ENCODE measurements around the gene ODAD2. TPM values are rescaled to one million over a fixed set of nuclear protein-coding genes. Genes with fewer than 3 reads are reported as not detected.

Gene ODAD2
- total RNA-seq, 2 experiments from 2014 or later: not detected

GRCh38 chr10:27816320-27816719 lies 182.6 kb downstream of the ODAD2 start:
- TF ChIP-seq EZH2phosphoT487 (IDR thresholded peaks at IDR 0.05; ENCODE audit: borderline replicate concordance, low read depth, low read length) (no peak), CTCF (conservative IDR thresholded peaks at IDR 0.05; ENCODE audit: low read length) (no peak)
- no TSS peak for BruUV-seq (replicated peaks)
- POLR2A ChIA-PET: no interaction called here

GRCh38 chr10:27815846-27816245 lies 183.0 kb downstream of the ODAD2 start:
- ChIA-PET POLR2A (no interaction called here), CTCF (ENCODE audit: unreplicated experiment) (no interaction called here)
- no peak for TF ChIP-seq CTCF (conservative IDR thresholded peaks at IDR 0.05; ENCODE audit: low read length)
- no peak for TF ChIP-seq EZH2phosphoT487 (IDR thresholded peaks at IDR 0.05; ENCODE audit: borderline replicate concordance, low read depth, low read length)
- no peaks in the 10 kb centered on the region for H3K79me2 ChIP-seq (ENCODE audit: insufficient read depth, low read depth, low read length)
- H3K36me3 ChIP-seq (ENCODE audit: insufficient read depth, low read length): no peaks in the 10 kb centered on the region
- H3K4me1 ChIP-seq (ENCODE audit: insufficient read depth, low read length, poor library complexity, severe bottlenecking): no peaks in the 10 kb centered on the region
- no peaks in the 10 kb centered on the region for H3K9me2 ChIP-seq (ENCODE audit: insufficient read depth, low read length)
- H4K20me1 ChIP-seq (ENCODE audit: insufficient read depth, low read length): no peaks in the 10 kb centered on the region
- H3K9me3 ChIP-seq (ENCODE audit: low read length): no peaks in the 10 kb centered on the region
- no TSS peak for BruUV-seq (replicated peaks)
- no peak overlapping the region for H3K27ac ChIP-seq (ENCODE audit: low read depth, low read length, poor library complexity, severe bottlenecking)
- no peak for DNase-seq (ENCODE audit: low spot score)
- no peak overlapping the region for H2AFZ ChIP-seq (ENCODE audit: low read length)
- no peak overlapping the region for H3K4me3 ChIP-seq (ENCODE audit: low read depth, low read length, poor library complexity, severe bottlenecking)
- intact Hi-C loops (cut with micrococcal nuclease; ENCODE audit: unreplicated experiment): no loop called here
- H3K4me2 ChIP-seq (ENCODE audit: low read length): no peak overlapping the region

More at GRCh38 chr10:27816320-27816719, 182.6 kb downstream of the ODAD2 start:
- no peak overlapping the region for H3K4me3 ChIP-seq (ENCODE audit: low read depth, low read length, poor library complexity, severe bottlenecking)
- CTCF ChIA-PET (ENCODE audit: unreplicated experiment): no interaction called here
- H3K9me2 ChIP-seq (ENCODE audit: insufficient read depth, low read length): no peaks in the 10 kb centered on the region
- no peak overlapping the region for H3K4me2 ChIP-seq (ENCODE audit: low read length)
- intact Hi-C loops (cut with micrococcal nuclease; ENCODE audit: unreplicated experiment): no loop called here
- no peaks in the 10 kb centered on the region for H3K36me3 ChIP-seq (ENCODE audit: insufficient read depth, low read length)
- no peaks in the 10 kb centered on the region for H3K79me2 ChIP-seq (ENCODE audit: insufficient read depth, low read depth, low read length)
- no peak for DNase-seq (ENCODE audit: low spot score)
- H3K9me3 ChIP-seq (ENCODE audit: low read length): no peaks in the 10 kb centered on the region
- no peaks in the 10 kb centered on the region for H3K4me1 ChIP-seq (ENCODE audit: insufficient read depth, low read length, poor library complexity, severe bottlenecking)
- H2AFZ ChIP-seq (ENCODE audit: low read length): no peak overlapping the region
- no peaks in the 10 kb centered on the region for H4K20me1 ChIP-seq (ENCODE audit: insufficient read depth, low read length)
- no peak overlapping the region for H3K27ac ChIP-seq (ENCODE audit: low read depth, low read length, poor library complexity, severe bottlenecking)

DNA sequence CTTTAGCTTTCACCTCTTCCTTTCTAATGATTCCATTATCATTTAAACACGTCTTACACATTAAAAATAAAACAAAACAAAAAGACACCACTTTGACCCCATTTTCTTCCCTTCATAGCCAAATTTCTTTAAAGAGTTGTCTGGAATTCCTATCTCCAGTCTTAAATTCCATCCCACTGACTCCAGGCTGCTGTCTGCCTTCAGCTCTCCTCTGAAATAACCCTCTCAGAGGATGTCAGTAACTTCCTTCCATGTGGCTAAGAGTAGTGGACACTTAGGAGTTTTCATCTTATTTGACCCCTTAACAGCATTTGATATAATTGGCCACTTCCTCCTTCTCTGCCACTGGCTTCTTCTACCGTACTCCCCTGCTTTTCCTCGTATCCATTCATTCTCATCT lies 183.6 kb downstream of the ODAD2 start:
- Histone ChIP-seq H4K20me1 (ENCODE audit: insufficient read depth, low read length) (no peaks in the 10 kb centered on the region), H3K79me2 (ENCODE audit: insufficient read depth, low read depth, low read length) (no peaks in the 10 kb centered on the region), H3K4me2 (ENCODE audit: low read length) (no peak overlapping the region), H3K9me2 (ENCODE audit: insufficient read depth, low read length) (no peaks in the 10 kb centered on the region), H3K36me3 (ENCODE audit: insufficient read depth, low read length) (no peaks in the 10 kb centered on the region), H3K9me3 (ENCODE audit: low read length) (no peaks in the 10 kb centered on the region), H2AFZ (ENCODE audit: low read length) (no peak overlapping the region), H3K27ac (ENCODE audit: low read depth, low read length, poor library complexity, severe bottlenecking) (no peak overlapping the region), H3K4me1 (ENCODE audit: insufficient read depth, low read length, poor library complexity, severe bottlenecking) (no peaks in the 10 kb centered on the region), H3K4me3 (ENCODE audit: low read depth, low read length, poor library complexity, severe bottlenecking) (no peak overlapping the region)
- POLR2A ChIA-PET: no interaction called here
- DNase-seq (ENCODE audit: low spot score): no peak
- CTCF ChIA-PET (ENCODE audit: unreplicated experiment): no interaction called here
- no TSS peak for BruUV-seq (replicated peaks)
- intact Hi-C loops (cut with micrococcal nuclease; ENCODE audit: unreplicated experiment): no loop called here
- TF ChIP-seq CTCF (conservative IDR thresholded peaks at IDR 0.05; ENCODE audit: low read length): no peak
- TF ChIP-seq EZH2phosphoT487 (IDR thresholded peaks at IDR 0.05; ENCODE audit: borderline replicate concordance, low read depth, low read length): no peak

All from OCI-LY7 (cell line).